PC-3 (cell line): ENCODE measurements around the gene BRCC3. TPM values are rescaled to one million over a fixed set of nuclear protein-coding genes. Genes with fewer than 3 reads are reported as not detected.

Experiments used
- ATAC-seq: fragments of 200-7000 bp; cut with Tn5 transposase; 2 replicates; pipeline ENCODE4 v1.9.1; 2020; ENCODE audit warnings: mild to moderate bottlenecking, moderate library complexity
- BruUV-seq: library from RNA; stranded (reverse); fragments of 400-500 nt; replicated peaks from 2 replicates; lab custom pipeline; 2021; lab: Mats Ljungman, UMichigan
- CTCF ChIA-PET: fragments of 300-600 bp; sonication (Branson Sonifier 250); formaldehyde crosslinking; loops from one replicate; lab custom pipeline; 2022; ENCODE audit warnings: antibody characterized with exemption; lab: Charles Lee
- POLR2A ChIA-PET: fragments of 300-600 bp; sonication (Branson Sonifier 250); formaldehyde crosslinking; loops from one replicate; lab custom pipeline; 2022; ENCODE audit warnings: antibody characterized with exemption; ENCODE audit not compliant: unreplicated experiment; lab: Charles Lee
- DNase-seq: peaks from one replicate; pipeline ENCODE4 v3.0.0-alpha.2; 2015
- H2AFZ ChIP-seq: fragments of 300-600 bp; sonication (generic); 2 replicates; pipeline ENCODE4 v1.6.0; 2016; ENCODE audit warnings: antibody characterized with exemption, low read length
- H3F3A ChIP-seq: fragments of 300-600 bp; sonication (generic); one replicate; pipeline ENCODE4 v1.6.0; 2017; ENCODE audit warnings: antibody characterized with exemption, low read length, control low read depth, mild to moderate bottlenecking; ENCODE audit not compliant: unreplicated experiment
- H3K27ac ChIP-seq: fragments of 300-600 bp; sonication (generic); 2 replicates; pipeline ENCODE4 v1.5.1; 2016; ENCODE audit warnings: mild to moderate bottlenecking, low read length
- H3K27me3 ChIP-seq: fragments of 300-600 bp; sonication (generic); 2 replicates; pipeline ENCODE4 v1.6.1; 2016; ENCODE audit warnings: low read length, mixed read lengths
- H3K36me3 ChIP-seq: fragments of 300-600 bp; sonication (generic); 2 replicates; pipeline ENCODE4 v1.6.1; 2016; ENCODE audit warnings: low read depth, mixed run types, low read length, mixed read lengths
- H3K4me1 ChIP-seq: fragments of 300-600 bp; sonication (generic); 2 replicates; pipeline ENCODE4 v1.5.1; 2016; ENCODE audit warnings: low read length; ENCODE audit not compliant: insufficient read depth
- H3K4me2 ChIP-seq: fragments of 300-600 bp; sonication (generic); 2 replicates; pipeline ENCODE4 v1.6.0; 2016; ENCODE audit warnings: low read length
- H3K4me3 ChIP-seq: fragments of 300-600 bp; sonication (generic); 2 replicates; pipeline ENCODE4 v1.5.1; 2016; ENCODE audit warnings: mild to moderate bottlenecking, low read length, mixed read lengths
- H3K79me2 ChIP-seq: fragments of 300-600 bp; sonication (generic); 2 replicates; pipeline ENCODE4 v1.6.1; 2017; ENCODE audit warnings: low read length, mixed read lengths
- H3K9ac ChIP-seq: fragments of 300-600 bp; sonication (generic); 2 replicates; pipeline ENCODE4 v1.6.0; 2016; ENCODE audit warnings: mild to moderate bottlenecking, low read length
- H3K9me2 ChIP-seq: fragments of 300-600 bp; sonication (generic); replicated peaks from 2 replicates; pipeline ENCODE4 v1.6.1; 2016; ENCODE audit warnings: mixed run types, low read length, mixed read lengths
- H3K9me3 ChIP-seq: fragments of 300-600 bp; sonication (generic); 2 replicates; pipeline ENCODE4 v1.6.1; 2016; ENCODE audit warnings: low read length, mixed read lengths
- H4K20me1 ChIP-seq: fragments of 300-600 bp; sonication (generic); 2 replicates; pipeline ENCODE4 v1.6.1; 2016; ENCODE audit warnings: low read length, mixed read lengths
- EZH2 ChIP-seq: fragments of 300-600 bp; sonication (generic); IDR thresholded peaks from one replicate; pipeline ENCODE4 v1.6.1; 2017; ENCODE audit warnings: antibody characterized with exemption, mild to moderate bottlenecking, low read length; ENCODE audit not compliant: unreplicated experiment
- EZH2phosphoT487 ChIP-seq: fragments of 300-600 bp; sonication (generic); IDR thresholded peaks from 2 replicates; pipeline ENCODE4 v1.6.1; 2018; ENCODE audit warnings: mild to moderate bottlenecking, antibody characterized with exemption, low read length, borderline replicate concordance
- intact Hi-C: fragments of 100-400 bp; cut with micrococcal nuclease; formaldehyde crosslinking; loops from 2 replicates; pipeline ENCODE4 v1.9.0; 2023
- total RNA-seq: library from RNA; depleted of rRNA; stranded (reverse); fragments of >200 nt; gene quantifications from 2 replicates; pipeline ENCODE4 v1.2.3, GENCODE V29; 2014; rRNA removed
- TF ChIP-seq, protein P1 (sequence below): fragments of 300-600 bp; sonication (generic); conservative IDR thresholded peaks from 2 replicates; pipeline ENCODE4 v1.5.1; 2017; ENCODE audit warnings: antibody characterized with exemption, low read depth, mild to moderate bottlenecking, low read length

Gene BRCC3
- total RNA-seq, 1 experiment from 2014 or later, result 19.7 TPM

DNA sequence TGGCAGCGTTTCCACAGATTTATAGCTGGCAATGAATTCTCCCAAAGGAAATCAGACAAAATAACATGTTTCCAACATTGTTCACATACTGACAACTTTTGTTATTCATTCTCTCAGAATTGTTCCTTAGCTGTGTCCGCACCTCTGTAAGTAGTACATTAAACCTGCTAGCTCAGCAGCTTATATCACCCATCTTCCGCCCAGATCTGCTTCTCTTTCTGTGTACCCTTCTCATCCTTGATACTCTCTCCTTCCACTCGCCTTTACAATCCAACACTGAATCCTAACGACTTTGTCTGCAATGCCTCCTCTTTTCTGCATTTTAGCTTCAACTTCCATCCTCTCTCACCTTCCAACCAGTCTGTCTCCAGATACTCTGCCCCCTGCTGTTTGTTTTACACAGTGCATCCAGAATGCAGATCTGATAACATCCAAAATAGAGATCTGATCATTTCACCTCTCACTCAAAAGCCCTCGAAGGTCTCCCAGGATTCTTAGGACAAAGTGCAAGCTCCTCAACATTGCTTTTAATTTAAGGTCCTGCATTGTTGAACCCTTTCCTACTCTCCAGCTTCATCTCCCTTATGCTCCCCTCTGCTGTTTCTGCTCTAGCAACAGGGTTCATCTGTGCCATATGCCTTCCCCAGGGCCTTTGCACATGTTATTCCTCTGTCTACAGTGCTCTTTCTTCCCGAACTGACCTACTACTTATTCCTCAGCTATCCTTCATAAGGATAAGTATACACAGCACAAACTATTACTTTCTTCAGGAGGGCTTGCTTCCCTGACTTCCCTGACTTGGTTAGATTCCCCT lies 77.6 kb downstream of the BRCC3 start:
- ChIA-PET CTCF (interaction anchor here (0.6 to 0.7 kb wide), 2 partner anchors 58 to 231 kb away, joined by 4 read pairs; no protein-coding TSS in a partner anchor), POLR2A (interaction anchor here (0.6 kb wide), 1 partner anchor 129 kb away, joined by 4 read pairs; no protein-coding TSS in a partner anchor)
- H3K4me3 ChIP-seq, result no peak overlapping the region
- no peak overlapping the region for H3K9ac ChIP-seq
- H3K27me3 ChIP-seq, result no peaks in the 10 kb centered on the region
- TF ChIP-seq EZH2phosphoT487, result no peak
- TF ChIP-seq, protein P1, sequence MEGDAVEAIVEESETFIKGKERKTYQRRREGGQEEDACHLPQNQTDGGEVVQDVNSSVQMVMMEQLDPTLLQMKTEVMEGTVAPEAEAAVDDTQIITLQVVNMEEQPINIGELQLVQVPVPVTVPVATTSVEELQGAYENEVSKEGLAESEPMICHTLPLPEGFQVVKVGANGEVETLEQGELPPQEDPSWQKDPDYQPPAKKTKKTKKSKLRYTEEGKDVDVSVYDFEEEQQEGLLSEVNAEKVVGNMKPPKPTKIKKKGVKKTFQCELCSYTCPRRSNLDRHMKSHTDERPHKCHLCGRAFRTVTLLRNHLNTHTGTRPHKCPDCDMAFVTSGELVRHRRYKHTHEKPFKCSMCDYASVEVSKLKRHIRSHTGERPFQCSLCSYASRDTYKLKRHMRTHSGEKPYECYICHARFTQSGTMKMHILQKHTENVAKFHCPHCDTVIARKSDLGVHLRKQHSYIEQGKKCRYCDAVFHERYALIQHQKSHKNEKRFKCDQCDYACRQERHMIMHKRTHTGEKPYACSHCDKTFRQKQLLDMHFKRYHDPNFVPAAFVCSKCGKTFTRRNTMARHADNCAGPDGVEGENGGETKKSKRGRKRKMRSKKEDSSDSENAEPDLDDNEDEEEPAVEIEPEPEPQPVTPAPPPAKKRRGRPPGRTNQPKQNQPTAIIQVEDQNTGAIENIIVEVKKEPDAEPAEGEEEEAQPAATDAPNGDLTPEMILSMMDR, result peak; percentile 66
- intact Hi-C loops, result no loop called here
- no TSS peak for BruUV-seq
- H4K20me1 ChIP-seq, result no peaks in the 10 kb centered on the region
- no peaks in the 10 kb centered on the region for H3K79me2 ChIP-seq
- no peaks in the 10 kb centered on the region for H3K36me3 ChIP-seq
- no peak overlapping the region for H2AFZ ChIP-seq
- no peak overlapping the region for H3K4me2 ChIP-seq
- H3K4me1 ChIP-seq, result peaks cover 13% of the 10 kb centered on the region; the same call in 1 of the 2 replicates
- no peaks in the 10 kb centered on the region for H3F3A ChIP-seq
- no peak overlapping the region for H3K27ac ChIP-seq
- no peaks in the 10 kb centered on the region for H3K9me2 ChIP-seq
- DNase-seq (peak; percentile 40), ATAC-seq (no peak)
- no peaks in the 10 kb centered on the region for H3K9me3 ChIP-seq

- POLR2A ChIA-PET, result no interaction called here
- BruUV-seq, result no TSS peak
- no peaks in the 10 kb centered on the region for H3K36me3 ChIP-seq
- no peak overlapping the region for H3K4me3 ChIP-seq
- TF ChIP-seq, protein P1, result no peak
- TF ChIP-seq EZH2phosphoT487, result no peak
- no peak for TF ChIP-seq EZH2
- H3K9me3 ChIP-seq, result no peaks in the 10 kb centered on the region
- intact Hi-C loops, result loop anchor here (10.0 kb wide), 1 partner anchor 185 kb away; no protein-coding TSS in a partner anchor
- no peaks in the 10 kb centered on the region for H3F3A ChIP-seq
- CTCF ChIA-PET, result no interaction called here
- no peak for ATAC-seq
- no peak for DNase-seq
- no peak overlapping the region for H2AFZ ChIP-seq
- H3K9ac ChIP-seq, result no peak overlapping the region
- H3K4me1 ChIP-seq, result no peaks in the 10 kb centered on the region
- H3K79me2 ChIP-seq, result no peaks in the 10 kb centered on the region
- H3K9me2 ChIP-seq, result no peaks in the 10 kb centered on the region
- no peak overlapping the region for H3K27ac ChIP-seq
- H4K20me1 ChIP-seq, result no peaks in the 10 kb centered on the region
- no peak overlapping the region for H3K4me2 ChIP-seq
- 0 out of 2 replicates have a peak, but pooled peaks cover 4% of the 10 kb centered on the region for H3K27me3 ChIP-seq
Measured at GRCh38 chrX:155169881-155170280, 98.6 kb downstream of the BRCC3 start.

Other genes with a start within 250 kb of the BRCC3 start
- not detected in 2 replicates for gene SMIM9, start 236.8 kb upstream of the BRCC3 start, total RNA-seq
- gene F8A1, start 185.2 kb upstream of the BRCC3 start, total RNA-seq, result 13.6 and 16.8 TPM in 2 replicates
- gene F8, start 48.8 kb upstream of the BRCC3 start, total RNA-seq, result 0.91 and 1.1 TPM in 2 replicates
- gene FUNDC2, start 44.7 kb upstream of the BRCC3 start, total RNA-seq, result 75.0 and 80.7 TPM in 2 replicates
- gene CMC4, start 372 bp upstream of the BRCC3 start, total RNA-seq, result 20.7 and 31.9 TPM in 2 replicates
- gene MTCP1, start 372 bp upstream of the BRCC3 start, total RNA-seq, result 6.6 and 17.9 TPM in 2 replicates
- gene VBP1, start 145.0 kb downstream of the BRCC3 start, total RNA-seq, result 80.6 and 86.2 TPM in 2 replicates
- gene RAB39B, start 193.0 kb downstream of the BRCC3 start, total RNA-seq, result 0.04 TPM in 1 of 2 replicates, not detected in the other